DLD1 (cell line): Measurements from ENCODE around the gene TMEM267.
"Not testable (repeated sequence)": the region's sequence is repeated elsewhere in the genome, so short reads cannot be mapped to it uniquely, and the experiment has no call there.

Experiments used
- in situ Hi-C: cut with HindIII; loops from 2 replicates; pipeline ENCODE4 v1.10.0; 2017; ENCODE audit warnings: low sequenced_read_pairs

Gene TMEM267

DNA sequence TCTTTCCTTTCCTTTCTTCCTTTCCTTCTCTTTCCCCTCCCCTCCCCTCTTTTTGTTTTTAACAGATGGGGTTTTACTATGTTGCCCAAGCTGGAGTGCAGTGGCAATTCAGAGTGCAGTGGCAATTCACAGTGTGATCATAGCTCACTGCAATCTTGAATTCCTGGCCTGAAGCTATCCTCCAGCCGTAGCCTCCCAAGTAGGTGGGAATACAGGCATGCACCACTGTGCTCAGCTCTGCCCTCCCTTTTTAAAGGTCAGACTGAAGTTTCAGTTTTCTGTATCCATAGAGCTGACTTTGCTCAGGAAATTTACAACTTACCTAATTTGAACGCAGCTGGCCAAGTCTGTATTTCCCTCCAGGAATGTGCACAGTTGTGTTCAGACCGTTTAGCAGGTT, 72.2 kb downstream of the TMEM267 start:
- in situ Hi-C loops: no loop called here

DNA sequence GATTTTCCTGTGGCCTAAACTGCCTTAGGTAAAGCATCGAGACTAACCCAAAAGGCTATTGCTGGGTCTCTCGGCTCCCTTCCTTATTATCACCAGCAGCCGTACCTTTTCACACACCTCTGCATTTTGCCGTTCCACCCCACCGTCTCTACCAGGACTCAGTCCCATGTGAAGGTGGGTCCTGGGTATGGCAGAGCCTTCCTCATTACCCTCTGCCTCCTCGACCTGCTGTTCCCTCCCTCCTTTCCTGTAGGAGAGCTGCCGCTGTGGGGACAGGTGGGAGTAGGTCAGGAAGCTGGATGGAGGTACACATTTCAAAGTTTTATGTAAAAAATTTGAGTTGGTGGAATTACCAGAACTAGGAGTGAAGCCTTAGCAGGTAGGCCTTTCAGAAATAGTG, 73.3 kb downstream of the TMEM267 start:
- in situ Hi-C loops: no loop called here

GRCh38 chr5:43409809-43410271, 73.8 kb downstream of the TMEM267 start:
- in situ Hi-C loops: no loop called here

DNA sequence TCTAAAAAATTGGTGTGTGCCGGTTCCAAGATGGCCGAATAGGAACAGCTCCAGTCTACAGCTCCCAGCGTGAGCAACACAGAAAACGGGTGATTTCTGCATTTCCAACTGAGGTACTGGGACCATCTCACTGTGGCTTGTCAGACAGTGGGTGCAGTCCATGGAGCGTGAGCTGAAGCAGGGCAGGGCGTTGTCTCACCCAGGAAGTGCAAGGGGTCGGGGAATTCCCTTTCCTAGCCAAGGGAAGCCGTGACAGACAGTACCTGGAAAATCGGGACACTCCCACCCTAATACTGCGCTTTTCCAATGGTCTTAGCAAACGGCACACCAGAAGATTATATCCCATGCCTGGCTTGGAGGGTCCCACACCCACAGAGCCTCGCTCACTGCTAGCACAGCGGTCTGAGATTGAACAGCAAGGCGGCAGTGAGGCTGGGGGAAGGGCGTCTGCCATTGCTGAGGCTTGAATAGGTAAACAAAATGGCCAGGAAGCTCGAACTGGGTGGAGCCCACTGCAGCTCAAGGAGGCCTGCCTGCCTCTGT, 81.1 kb downstream of the TMEM267 start:
- in situ Hi-C loops: not testable (repeated sequence)

GRCh38 chr5:43401827-43402226, 81.8 kb downstream of the TMEM267 start:
- in situ Hi-C loops: no loop called here

DNA sequence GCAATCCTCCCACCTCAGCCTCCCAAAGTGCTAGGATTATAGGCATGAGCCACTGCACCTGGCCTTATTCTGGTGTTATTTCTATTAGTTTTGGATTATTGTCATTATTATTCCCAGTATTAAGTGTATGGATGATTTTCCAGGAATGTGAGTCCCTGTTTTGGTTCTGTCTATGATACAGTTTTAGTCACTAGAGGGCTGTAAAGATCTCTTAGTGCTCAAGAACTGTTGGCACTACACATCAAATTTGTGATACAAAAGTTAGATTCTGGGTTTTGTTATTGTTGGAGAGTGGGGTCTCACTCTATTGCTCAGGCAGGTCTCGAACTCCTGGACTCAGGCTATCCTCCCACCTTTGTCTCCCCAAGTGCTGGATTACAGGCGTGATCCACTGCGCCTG, 83.6 kb downstream of the TMEM267 start:
- in situ Hi-C loops: no loop called here

DNA sequence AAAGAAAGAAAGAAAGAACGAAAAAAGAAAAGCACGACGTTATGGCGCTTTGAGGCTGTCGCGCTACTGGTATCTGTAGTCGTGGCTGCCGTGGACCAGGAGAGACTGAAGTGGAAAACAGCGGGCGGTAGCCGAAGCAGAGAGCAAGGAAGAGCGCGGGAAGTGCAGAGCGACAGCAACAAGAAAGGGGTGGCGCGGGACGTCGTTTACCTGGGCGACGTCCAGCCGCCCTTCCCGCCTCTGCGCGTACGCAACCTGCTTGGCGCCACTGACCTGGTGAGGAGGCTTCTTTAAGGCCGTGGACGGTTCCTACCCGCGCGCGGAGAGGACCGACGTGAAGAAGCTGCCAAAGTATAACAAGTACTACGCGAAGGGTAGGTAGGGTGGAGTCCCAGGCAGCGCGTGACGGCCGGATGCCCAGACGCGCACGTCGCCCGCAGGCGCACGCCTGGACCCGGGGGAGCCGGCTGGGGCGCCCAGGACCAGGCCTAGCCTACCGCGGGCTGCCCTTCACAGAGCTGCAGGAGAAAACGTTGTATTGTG, 86.8 kb downstream of the TMEM267 start:
- in situ Hi-C loops: no loop called here
